Uterus (tissue), 2 donors: ENCODE results near the gene GGACT.

Source experiments
- POLR2A ChIP-seq, 2 donors: fragments of 450-650 bp; IDR thresholded peaks; one replicate each; pipeline ENCODE4 v1.6.1; 2016; ENCODE audit warnings: antibody characterized with exemption in 2 of 2, mild to moderate bottlenecking in 1 of 2, moderate library complexity in 1 of 2
- TF ChIP-seq, protein P1 (sequence below), 4 experiments: fragments of 200-600 bp in 2 of 4; fragments of 450-650 bp in 2 of 4; sonication (generic) in 2 of 4; IDR thresholded peaks; one replicate each; pipeline ENCODE4 v1.5.1; 2016 to 2019; ENCODE audit warnings: antibody characterized with exemption in 4 of 4, mild to moderate bottlenecking in 2 of 4, moderate library complexity in 1 of 4

DNA sequence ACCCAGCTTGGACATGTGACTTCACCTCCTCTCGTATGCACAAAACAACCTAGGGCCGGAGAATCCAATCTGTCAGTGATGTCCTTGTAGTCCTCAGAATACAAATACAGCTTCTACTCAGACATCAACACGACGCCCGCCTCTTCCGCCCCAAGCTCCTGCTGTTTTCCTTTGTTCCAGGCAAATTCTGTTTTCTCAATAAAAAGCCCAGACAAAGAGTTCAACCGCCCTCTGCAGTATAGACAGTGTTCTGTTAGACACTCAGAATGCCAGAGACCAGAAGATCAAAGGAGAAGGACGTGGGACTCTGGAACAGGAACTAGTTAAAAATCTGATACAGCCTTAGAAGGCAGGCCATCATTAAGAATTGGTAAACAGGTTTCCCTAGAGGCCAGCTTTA, 42.0 kb upstream of the GGACT start:
- TF ChIP-seq, protein P1, sequence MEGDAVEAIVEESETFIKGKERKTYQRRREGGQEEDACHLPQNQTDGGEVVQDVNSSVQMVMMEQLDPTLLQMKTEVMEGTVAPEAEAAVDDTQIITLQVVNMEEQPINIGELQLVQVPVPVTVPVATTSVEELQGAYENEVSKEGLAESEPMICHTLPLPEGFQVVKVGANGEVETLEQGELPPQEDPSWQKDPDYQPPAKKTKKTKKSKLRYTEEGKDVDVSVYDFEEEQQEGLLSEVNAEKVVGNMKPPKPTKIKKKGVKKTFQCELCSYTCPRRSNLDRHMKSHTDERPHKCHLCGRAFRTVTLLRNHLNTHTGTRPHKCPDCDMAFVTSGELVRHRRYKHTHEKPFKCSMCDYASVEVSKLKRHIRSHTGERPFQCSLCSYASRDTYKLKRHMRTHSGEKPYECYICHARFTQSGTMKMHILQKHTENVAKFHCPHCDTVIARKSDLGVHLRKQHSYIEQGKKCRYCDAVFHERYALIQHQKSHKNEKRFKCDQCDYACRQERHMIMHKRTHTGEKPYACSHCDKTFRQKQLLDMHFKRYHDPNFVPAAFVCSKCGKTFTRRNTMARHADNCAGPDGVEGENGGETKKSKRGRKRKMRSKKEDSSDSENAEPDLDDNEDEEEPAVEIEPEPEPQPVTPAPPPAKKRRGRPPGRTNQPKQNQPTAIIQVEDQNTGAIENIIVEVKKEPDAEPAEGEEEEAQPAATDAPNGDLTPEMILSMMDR (IDR thresholded peaks at IDR 0.05), result no peak
- no peak for TF ChIP-seq POLR2A (IDR thresholded peaks at IDR 0.05)
